ENCODE results near the gene ZDHHC14.

GRCh38 chr6:157383471-157383870 is 2.5 kb downstream of the ZDHHC14 start:
- TF ChIP-seq CTCF (IDR thresholded peaks at IDR 0.05) (no peak), ZFX (IDR thresholded peaks at IDR 0.05; ENCODE audit: borderline replicate concordance) (no peak)

All from 22Rv1 (cell line).